ENCODE data around the gene ARL11.
"Not testable (repeated sequence)": the region's sequence is repeated elsewhere in the genome, so short reads cannot be mapped to it uniquely, and the experiment has no call there.

ARL11 gene

GRCh38 chr13:49627831-49628652 is at the start of gene ARL11:
Gene ARL11, plus strand, starts transcription at chr13:49628507. Its CDS starts 1,941 bp downstream, at chr13:49630448.
- peak; percentile 51 for DNase-seq (ENCODE audit: low spot score)

DNA sequence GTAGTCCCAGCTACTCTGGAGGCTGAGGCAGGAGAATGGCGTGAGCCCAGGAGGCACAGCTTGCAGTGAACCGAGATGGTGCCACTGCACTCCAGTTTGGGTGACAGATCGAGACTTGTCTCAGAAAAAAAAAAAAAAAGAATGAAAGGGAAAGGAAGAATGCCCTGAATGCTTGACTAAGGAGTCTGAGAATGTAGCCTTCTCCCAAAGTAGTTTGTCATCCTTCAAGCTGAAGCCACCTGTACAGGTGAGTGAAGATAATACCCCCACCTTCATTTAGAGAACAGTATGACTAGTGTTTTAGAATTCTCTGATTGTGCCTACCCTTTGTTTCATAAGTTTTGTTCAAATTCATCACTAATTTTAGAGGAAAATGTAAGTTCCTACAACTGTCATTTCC is 48.8 kb upstream of the ARL11 start:
- DNase-seq (ENCODE audit: low spot score), result no peak

- no peak for DNase-seq (ENCODE audit: low spot score)
These were observed 47.2 kb upstream of the ARL11 start for GRCh38 chr13:49580980-49581680.

GRCh38 chr13:49584771-49585182 is 43.5 kb upstream of the ARL11 start:
- peak; percentile 73 for DNase-seq (ENCODE audit: low spot score)

DNA sequence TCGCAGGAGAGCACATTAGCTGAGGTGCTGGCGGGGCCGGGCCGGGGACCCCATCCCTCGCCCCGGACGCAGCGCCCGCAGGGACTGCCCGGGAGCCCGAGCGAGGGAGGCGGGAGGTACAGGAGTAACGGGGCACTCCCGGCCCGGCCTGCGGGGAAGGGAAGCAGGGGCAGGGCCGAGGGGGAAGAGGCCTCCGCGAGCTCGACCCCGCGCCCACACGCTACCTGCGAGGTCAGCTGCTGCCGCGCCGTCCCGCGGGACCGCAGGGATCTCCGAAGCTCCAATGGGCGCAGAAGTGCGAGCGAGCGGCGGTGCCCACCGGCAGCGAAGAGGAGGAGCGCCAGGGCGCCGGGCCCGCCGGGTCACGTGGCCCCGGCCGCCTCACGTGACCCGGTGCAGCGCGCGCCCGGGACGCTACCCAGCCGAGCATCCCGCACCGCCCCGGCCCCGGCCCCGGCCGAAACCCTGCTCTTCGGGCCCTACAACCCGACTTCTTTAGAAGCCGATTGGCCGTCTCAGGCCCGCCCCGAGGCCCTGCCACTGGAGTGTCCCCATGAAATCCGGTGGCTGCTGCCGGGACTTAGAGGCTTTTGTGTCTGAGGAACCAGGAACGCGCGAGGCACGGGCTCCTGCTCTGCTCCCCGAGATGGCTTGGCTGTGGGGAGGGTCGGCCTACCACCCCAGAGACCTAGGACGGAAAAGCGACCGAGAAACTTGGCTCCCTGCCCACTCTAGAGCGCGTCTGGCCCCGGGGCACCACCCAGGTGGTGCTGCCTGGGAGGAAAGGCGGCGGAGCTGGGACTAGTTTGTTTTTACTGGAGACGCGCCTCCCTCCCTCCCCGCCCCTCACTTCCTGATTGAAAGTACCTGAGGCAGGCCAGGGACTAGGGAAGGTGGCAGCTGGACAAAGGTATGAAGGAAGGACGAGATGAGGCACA is 42.8 kb upstream of the ARL11 start, which contains the start of gene RCBTB1:
Gene RCBTB1 (minus strand): TSS at position 339 of the 938 bp plus-strand sequence. CDS start 18,279 bp downstream, outside the sequence.
- peak; percentile 60 for DNase-seq (ENCODE audit: low spot score)

DNA sequence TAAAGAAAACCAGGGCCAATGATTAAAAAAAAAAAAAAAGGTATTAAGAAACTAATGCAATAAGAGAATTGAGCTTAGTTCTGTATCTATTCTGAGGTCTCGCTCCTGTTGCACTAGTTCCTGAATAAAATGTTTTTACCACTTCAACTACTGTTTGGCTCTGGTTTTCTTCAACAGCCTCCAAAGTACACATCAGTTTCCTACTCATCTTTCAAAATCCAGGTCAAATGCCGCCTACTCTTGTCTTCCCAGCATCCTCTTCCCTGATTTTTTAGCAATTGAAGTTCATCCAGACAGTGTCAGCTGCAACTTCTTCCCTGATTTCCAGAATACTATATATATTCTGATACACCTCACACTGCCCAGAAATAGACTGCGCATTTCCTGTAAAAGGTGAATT is 41.6 kb upstream of the ARL11 start:
- DNase-seq (ENCODE audit: low spot score), result no peak

- no peak for DNase-seq (ENCODE audit: low spot score)
These were observed 40.9 kb upstream of the ARL11 start for GRCh38 chr13:49587311-49587847.

DNA sequence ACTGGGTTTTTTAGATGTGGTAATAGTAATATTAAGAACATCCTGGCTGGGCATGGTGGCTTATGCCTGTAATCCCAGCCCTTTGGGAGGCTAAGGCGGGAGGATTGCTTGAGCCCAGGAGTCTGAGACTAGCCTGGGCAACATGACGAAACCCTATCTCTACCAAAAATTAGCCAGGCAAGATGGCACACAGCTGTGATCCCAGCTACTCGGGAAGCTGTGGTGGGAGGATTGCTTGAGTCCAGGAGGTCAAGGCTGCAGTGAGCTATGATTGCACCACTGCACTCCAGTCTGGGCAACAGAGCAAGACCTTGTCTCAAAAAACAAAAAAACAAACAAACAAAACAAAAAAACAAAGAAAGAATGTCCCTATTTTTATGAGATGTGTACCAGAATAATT is 37.6 kb upstream of the ARL11 start:
- DNase-seq (ENCODE audit: low spot score), result not testable (repeated sequence)

DNA sequence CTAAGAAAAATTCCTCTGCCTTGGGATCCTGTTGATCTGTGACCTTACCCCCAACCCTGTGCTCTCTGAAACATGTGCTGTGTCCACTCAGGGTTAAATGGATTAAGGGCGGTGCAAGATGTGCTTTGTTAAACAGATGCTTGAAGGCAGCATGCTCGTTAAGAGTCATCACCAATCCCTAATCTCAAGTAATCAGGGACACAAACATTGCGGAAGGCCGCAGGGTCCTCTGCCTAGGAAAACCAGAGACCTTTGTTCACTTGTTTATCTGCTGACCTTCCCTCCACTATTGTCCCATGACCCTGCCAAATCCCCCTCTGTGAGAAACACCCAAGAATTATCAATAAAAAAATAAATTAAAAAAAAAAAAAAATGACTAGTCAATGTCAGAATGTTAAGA is 34.4 kb upstream of the ARL11 start:
- DNase-seq (ENCODE audit: low spot score), result not testable (repeated sequence)

DNA sequence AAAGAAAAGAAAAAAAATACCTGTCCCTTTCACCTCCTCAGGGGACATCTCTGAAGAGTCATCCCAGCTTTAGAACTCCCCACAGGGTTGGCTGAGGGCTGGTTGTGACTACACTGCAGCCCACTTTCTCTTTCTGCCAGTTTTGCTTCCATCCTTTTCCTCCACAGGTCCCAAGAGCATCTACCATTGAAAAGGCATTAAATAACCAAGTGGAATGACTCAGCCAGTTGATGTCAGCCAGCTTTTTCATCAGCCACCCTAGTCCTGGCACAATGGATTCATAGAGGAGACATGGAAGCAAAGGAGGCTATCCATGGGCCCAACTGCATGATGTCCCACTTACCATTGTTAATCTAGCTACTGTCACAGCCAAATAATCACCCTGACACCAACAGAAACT is 33.7 kb upstream of the ARL11 start:
- no peak for DNase-seq (ENCODE audit: low spot score)

DNA sequence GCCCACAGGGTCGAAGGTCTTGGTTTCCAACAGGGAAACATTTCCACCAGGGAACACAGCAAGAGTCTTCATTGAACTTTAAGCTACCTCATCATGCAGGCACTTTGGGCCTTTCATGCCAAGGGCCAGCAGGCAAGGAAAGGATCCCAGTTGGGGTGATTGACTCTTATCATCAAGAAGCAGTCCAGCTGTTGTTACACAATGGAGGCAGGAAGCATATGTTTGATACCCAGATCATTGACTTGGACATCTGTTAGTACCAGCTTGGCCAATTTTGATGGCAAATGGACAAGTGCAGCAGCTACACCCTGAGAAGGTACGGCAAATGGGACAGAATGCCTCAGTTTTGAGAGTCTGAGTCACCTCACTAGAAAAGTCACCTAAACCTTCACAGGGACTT is 32.1 kb upstream of the ARL11 start:
- no peak for DNase-seq (ENCODE audit: low spot score)

GRCh38 chr13:49597043-49597641 is 31.2 kb upstream of the ARL11 start:
- no peak for DNase-seq (ENCODE audit: low spot score)

DNA sequence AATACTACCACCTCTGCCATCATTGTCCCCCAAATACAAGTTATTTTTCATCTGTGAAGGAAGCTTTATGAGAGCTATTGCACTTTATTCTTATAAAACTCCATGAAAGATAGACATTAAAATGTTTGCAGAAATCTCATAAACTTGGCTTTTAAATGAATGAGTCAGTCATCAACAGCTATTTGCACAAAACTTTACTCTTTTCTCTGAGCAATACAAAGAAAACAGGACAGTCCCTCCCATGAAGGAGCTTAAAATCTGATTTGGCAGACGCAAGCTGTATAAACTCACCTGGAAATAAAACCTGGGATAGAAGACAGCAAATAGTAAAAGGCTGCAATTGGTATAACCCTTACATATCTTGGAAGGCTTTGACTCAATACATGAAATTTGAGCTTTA is 26.3 kb upstream of the ARL11 start:
- DNase-seq (ENCODE audit: low spot score), result no peak

DNA sequence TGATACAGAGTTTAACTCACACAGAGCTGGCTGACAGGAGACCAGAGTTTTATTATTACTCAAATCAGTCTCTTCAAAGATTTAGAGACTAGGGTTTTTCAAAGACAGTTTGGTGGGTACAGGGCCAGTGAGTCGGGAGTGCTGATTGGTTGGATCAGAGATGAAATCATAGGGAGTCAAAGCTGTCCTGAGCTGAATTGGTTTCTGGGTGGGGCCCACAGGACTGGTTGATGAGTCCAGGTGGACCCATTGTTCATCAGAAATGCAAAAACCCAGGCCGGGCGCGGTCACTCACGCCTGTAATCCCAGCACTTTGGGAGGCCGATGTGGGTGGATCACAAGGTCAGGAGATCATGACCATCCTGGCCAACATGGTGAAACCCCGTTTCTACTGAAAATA is 25.7 kb upstream of the ARL11 start:
- not testable (repeated sequence) for DNase-seq (ENCODE audit: low spot score)

DNA sequence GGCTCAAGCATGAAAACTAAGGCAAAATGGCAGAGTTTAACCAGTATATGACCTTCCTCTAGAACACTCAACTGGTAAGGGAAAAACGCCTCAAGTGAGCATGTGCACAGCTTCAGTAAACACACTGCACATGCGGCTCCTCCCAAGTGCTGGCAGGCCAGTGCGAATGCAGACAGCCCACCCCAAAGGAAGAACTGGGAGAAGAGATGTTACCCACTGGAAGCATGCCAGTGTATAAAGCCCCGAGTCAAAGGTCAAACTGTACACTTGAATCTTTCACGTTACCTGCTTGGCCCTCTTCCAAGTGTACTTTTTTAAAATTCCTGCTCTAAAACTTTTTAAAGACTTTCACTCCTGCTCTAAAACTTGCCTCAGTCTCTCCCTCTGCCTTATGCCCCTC is 23.7 kb upstream of the ARL11 start:
- DNase-seq (ENCODE audit: low spot score), result no peak

GRCh38 chr13:49606747-49607648 is 21.3 kb upstream of the ARL11 start:
- DNase-seq (ENCODE audit: low spot score), result peak; percentile 96

- DNase-seq (ENCODE audit: low spot score), result no peak
These were observed 20.5 kb upstream of the ARL11 start for GRCh38 chr13:49607761-49608160.

DNA sequence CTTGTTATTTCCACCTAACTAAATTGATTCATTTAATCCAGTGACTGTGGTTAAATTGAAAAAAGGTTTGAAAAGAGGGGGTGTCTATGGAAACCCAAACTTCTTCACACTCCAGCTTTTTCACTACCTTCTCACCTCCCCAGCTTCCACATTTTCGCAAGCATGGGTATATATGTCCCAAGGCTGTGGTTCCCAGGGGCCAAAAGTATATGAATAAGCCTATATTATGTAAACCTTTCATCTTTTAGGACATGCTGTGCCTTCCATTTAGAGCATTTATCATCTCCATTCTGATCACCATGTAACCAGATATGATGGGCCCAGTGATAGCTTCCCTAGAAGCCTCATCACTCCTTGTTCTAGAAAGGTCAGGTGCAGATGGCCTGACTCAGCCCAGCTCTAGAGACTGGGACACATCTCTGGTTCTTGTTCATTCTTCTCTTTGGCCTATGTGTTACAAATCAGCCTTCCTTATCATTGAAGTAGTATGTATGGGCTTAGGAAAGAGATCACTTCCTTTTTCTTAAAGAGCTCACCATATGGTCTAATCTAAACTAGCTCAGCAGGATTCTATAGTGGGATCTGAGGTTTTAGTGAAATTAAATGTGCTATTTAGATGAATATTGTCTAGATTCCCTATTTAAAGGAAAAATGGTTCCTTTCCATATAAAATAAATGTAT is 19.5 kb upstream of the ARL11 start:
- DNase-seq (ENCODE audit: low spot score), result no peak

- no peak for DNase-seq (ENCODE audit: low spot score)
These were observed 18.1 kb upstream of the ARL11 start for GRCh38 chr13:49610176-49610575.

- not testable (repeated sequence) for DNase-seq (ENCODE audit: low spot score)
These were observed 16.3 kb upstream of the ARL11 start for GRCh38 chr13:49612042-49612441.
